Glomerular endothelial cell (primary cell): ENCODE results near the gene UXS1. TPM values are rescaled to one million over a fixed set of nuclear protein-coding genes. Genes with fewer than 3 reads are reported as not detected.
"Not testable (repeated sequence)": the region's sequence is repeated elsewhere in the genome, so short reads cannot be mapped to it uniquely, and the experiment has no call there.

ENCODE experiments used
- DNase-seq: peaks from one replicate; pipeline ENCODE4 v3.0.0-alpha.2; 2011; ENCODE audit warnings: low read depth, low spot score; ENCODE audit errors: extremely low read depth
- total RNA-seq: library from RNA; depleted of rRNA; stranded (reverse); fragments of >200 nt; gene quantifications from 2 replicates; pipeline ENCODE4 v1.2.3, GENCODE V29; 2015

The UXS1 gene
- total RNA-seq, 1 donor from 2014 or later, result 133 TPM

DNA sequence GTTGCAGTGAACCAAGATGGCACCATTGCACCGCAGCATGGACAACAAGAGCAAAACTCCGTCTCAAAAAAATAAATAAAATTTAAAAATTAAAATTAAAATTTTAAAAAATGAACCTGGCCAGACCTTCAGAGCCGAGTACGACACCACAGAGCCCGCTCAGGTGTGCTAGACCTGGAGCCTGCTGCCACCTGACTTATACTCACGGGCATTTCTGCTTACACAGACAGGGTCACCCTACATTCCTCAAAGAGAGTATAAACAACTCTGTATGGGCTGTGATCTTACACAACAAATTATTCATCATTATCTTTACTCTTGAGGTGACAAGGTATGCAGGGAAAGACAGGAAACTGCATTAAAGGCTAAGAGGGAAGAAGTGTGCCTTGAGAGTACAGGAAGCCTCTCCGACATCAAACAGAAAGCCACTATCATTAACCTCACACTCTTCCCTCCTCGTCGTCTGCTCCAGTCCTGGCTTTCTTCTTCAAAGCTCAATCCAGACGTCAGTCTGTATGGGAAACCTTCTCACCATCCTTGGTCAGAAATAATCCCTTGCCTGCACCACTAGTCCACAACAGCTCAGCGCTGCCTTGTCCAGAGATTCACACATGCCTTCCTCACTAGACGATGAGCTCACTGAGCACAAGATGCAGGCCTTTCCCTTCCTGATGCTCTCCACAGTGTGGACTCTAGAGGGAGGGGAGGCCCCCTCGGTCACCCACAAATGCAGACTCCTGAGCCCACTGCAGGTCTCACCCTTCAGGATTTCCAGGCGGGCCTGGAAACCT, 56.2 kb downstream of the UXS1 start:
- DNase-seq, result no peak

- DNase-seq, result not testable (repeated sequence)
These were observed 62.9 kb downstream of the UXS1 start for GRCh38 chr2:106131192-106131591.

DNA sequence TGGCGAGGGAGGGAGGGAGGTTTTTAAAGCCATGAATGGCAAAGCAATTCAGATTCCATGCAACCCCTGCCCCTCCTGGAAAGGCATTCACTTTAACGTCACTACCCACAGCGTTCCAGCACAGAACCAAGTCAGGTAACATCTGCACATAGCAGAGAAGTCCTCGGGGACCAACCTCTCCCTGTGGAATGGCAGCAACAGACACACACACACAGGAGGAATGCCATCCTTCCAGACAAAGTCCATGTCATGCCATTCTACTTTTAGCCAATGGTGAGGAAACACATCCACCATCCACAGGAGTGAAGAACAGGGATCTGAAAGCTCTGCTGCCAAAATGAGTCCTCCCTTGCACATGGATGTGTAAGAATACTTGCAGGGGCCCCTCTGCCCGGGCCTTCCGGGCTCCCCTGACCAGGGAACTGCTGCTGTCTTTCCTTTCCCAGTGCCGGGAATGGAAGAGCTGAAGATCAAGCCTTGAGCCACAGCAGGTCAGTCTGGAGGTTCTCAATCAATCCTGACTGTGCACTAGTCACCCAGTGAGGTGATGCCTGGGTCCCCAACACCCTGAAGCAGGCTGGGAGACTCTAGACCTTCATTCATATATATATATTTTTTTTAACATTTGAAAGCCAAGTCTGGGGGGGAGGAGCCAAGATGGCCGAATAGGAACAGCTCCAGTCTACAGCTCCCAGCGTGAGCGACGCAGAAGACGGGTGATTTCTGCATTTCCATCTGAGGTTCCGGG, 63.7 kb downstream of the UXS1 start:
- no peak for DNase-seq

GRCh38 chr2:106129592-106129991, 64.5 kb downstream of the UXS1 start:
- DNase-seq, result no peak

- DNase-seq, result no peak
These were observed 65.0 kb downstream of the UXS1 start for GRCh38 chr2:106129150-106129549.

DNA sequence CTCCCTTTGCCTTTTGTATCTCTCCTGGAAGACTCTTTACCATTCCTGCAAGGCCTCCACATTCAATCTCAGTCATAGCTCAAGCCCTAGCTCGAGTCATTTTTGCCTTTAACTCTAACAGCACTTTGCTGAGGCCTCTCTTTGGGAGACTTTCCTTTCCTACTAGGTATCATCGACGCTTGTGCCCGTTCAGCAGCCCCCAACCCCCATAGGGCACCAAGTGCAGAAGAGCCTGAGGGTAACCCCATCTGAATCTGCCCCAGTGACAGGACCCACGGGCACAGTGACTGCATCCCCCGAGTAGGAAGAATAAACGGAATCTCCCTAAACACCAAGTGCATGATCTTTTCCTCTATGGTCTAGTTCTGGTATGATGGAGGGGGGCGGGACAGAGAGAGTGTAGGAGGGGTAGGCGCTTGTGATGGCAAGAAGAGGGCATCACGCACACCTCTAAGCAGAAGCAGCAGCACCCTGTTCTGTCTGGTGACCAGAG, 66.3 kb downstream of the UXS1 start:
- no peak for DNase-seq

DNA sequence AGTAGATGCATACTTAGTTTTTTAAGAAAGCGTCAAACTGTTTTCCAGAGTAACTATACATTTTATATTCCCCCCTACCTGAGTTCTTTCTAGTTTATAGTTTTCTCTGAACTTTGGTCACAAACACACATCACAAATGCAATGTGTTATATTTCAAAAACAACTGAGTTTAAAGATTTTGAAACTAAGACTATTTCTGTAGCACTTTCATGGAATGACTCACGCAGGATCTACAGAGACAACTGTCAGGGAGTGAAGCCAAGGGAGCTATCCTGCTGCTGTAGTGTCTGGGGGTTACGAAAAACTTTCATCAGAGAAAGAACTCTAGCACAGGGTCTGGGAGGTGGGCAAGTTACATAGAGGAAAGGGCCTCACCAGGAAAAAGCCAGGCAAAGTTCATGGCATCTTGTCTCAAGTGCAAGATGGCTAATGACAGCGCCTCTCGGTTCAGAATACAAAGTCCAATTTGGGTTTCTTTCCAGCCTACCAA, 66.8 kb downstream of the UXS1 start:
- no peak for DNase-seq

DNA sequence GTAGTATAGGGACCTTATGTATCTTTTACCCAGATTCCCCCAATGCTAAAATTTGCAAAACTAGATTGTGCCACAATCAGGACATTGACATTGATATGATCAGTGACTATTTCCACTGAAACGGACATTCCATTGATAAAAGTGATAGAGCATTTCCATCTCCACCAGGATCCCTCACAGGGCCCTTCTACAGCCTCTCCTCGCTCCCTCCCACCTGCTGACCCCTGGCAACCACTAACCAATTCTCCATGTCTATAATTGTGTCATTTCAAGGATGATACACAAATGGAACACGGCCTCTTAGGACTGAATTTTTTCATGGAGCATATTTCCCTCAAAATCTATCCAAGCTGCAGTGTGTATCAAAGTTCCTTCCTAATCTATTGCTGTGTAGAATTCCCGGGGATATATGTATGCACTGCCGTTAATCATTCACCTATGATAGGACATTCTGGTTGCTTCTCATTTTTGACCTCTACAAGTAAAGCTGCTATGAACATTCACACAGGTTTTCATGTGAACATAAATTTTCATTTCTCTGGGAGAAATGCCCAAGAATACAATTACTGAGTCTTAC, 67.3 kb downstream of the UXS1 start:
- DNase-seq, result no peak

DNA sequence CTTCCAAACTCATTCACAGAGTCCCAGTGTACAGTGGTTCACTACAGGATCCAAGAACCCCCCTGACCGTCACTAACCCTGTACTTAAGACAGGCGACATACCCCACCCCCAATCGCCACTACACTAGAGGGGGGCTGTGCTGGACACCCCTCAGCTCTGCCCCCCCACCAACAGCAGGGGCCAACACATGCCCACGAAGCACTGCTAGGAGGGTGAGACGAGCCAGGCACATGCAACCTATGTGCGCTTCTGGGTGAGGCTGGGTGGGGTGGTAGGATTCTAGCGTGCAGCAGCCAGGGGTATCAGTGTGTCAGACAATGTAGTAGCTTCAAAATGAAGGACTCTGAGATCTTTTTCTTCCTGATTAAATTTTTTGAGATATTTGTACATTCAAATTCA, 67.8 kb downstream of the UXS1 start:
- no peak for DNase-seq

GRCh38 chr2:106124905-106125549, 69.1 kb downstream of the UXS1 start:
- DNase-seq, result no peak

DNA sequence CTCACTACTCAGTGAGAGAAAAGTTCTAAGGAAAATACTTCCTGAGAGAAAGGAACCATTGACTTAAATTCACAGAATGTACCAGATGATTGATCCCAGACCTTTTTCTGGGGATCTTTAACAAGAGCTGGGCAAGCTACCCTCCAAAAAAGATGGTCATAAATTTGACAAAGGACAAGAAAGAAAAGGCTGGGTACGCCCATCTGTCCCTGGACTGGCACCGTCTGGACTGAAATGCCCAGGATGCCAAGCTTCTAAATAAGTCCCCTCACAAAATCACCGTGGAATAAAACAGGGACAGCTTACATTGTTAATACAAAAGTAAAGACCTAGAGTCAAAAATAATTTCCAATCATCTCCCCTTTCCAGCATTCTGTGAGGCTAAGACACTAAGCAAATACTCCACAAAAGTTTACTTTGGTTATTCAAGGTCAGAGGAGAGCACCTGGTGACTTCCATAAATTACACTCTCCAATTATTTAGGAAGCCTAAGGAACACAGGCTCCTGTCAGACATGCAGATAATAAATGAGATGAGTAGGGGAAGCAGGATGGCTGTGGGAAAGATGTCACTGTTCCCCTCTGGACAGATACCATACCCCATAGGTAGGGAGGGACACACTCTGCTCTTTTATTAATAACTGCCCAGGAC, 69.9 kb downstream of the UXS1 start:
- no peak for DNase-seq

- no peak for DNase-seq
These were observed 71.9 kb downstream of the UXS1 start for GRCh38 chr2:106122157-106122556.

DNA sequence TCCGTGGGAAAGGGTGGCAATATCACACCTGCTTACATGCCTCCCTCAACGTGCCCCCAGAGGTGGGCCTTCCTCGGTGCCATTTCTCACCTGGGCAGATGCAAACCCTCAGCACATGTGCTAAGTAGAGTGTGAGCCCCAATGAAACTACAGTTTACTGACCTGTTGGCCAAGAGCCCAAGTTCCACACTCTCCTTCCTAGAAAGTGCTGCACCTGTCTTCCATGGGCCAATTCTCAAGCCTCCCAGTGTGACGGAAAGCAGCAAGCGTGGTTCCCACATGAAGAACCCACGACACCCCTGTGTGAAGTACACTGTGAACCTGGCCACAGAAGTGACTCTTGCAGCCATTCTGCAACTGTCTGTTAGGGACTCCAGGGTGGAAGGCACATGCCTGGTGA, 73.7 kb downstream of the UXS1 start:
- no peak for DNase-seq

- no peak for DNase-seq
These were observed 75.0 kb downstream of the UXS1 start for GRCh38 chr2:106119074-106119473.

DNA sequence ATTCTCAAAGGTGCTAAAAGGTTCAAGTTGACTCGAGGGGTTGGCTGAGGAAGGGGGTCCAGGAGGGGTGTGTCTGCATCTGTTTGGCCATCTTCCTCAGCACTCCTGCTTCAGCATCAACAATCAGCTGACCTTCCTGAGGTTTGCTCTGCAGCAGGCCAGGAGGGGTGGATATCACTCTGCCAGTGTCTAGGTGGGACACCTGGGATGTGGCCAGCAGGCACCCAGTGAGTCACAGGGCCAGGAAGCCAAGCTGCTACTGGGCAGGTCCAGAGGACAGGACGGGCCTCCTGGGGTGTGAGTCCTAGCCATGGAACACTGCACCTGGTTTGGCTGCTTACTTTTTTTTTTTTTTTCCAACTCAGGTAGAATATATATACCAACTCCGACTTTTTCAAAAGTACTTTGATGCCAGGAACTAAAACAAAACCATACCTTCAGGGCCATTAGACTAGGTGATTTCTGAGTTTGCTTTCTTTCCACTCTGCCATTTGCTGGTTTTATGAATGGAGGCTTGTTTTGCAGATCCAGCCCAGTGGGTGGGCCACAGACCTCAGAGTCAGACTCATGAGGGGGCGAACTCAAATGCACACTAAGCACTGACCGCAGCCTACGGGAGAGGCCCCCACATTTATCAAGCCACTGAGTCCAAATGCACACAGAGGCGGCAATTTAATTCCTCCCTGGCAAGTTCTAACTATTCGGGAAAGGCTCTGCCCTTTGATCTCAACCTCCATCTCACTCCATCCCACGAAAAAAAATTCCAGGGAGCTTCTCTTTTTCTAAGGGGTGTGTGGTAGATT, 76.0 kb downstream of the UXS1 start:
- DNase-seq, result no peak

GRCh38 chr2:106117347-106117746, 76.8 kb downstream of the UXS1 start:
- no peak for DNase-seq

DNA sequence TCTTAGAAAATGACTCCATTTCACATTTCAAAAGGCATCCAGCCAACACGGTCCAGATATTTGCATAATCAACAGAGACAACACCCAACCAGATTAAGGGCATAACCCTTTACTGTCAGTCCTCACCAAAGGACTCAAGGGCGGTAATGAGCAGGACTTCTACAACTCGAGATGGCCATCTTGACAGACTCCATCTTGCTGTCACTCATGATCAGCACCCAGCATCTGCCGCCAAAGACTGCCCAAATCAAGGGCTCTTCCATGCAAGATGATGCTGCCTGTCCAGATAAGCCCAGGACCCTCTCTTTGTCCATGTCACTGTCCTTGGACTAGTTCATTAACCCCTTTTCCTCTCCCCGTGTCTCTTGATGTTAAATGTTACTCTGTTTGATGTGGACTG, 77.9 kb downstream of the UXS1 start:
- no peak for DNase-seq

- no peak for DNase-seq
These were observed 78.4 kb downstream of the UXS1 start for GRCh38 chr2:106115665-106116064.

GRCh38 chr2:106115250-106115649, 78.9 kb downstream of the UXS1 start:
- DNase-seq, result no peak

DNA sequence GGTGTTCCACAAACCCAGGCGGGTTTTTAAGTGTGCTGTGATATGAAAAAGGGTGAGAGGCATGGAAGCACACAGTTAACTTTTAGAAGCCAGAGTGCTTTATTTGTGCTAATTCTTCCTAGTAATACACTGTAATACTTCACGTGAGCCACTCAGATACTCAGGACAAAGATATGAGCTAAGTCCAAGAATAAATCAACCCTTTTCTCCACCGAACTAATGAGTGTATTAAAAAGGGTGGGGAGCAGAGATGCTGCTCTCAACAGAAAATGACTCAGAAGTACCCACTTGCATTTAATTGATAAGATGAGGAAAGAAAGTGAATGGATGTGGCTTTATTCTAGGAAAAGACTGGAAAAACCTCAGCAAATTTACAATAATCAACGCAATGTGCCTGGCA, 79.9 kb downstream of the UXS1 start:
- no peak for DNase-seq
